Adrenal gland (tissue), 12 donors: Measurements from ENCODE around the gene RNF151. TPM values are rescaled to one million over a fixed set of nuclear protein-coding genes. Genes with fewer than 3 reads are reported as not detected.

Experiments used
- DNase-seq, 7 donors: peaks; one replicate each; pipeline ENCODE4 v3.0.0-alpha.2; 2019 to 2020
- H3K27ac ChIP-seq, 5 donors: fragments of 200-600 bp; sonication (generic) in 4 of 5; 1 replicate in 3 of 5; 2 replicates in 2 of 5; pipeline versions ENCODE4 v1.5.1 to v1.8.0; 2016 to 2020; ENCODE audit warnings: mild to moderate bottlenecking in 1 of 5
- H3K27me3 ChIP-seq: fragments of 200-600 bp; 2 replicates; pipeline ENCODE4 v1.8.0; 2021
- H3K36me3 ChIP-seq, 2 donors: fragments of 200-600 bp; replicated peaks in 1 of 2; 1 replicate in 1 of 2; 2 replicates in 1 of 2; pipeline versions ENCODE4 v1.5.1 to v1.8.0; 2018 to 2022
- H3K4me1 ChIP-seq, 2 donors: fragments of 200-600 bp; replicated peaks in 1 of 2; 1 replicate in 1 of 2; 2 replicates in 1 of 2; pipeline versions ENCODE4 v1.5.1 to v1.8.0; 2018 to 2021
- H3K4me3 ChIP-seq, 4 donors: fragments of 200-600 bp; sonication (generic) in 3 of 4; one replicate each; pipeline ENCODE4 v1.5.1; 2016 to 2018
- H3K9me3 ChIP-seq, 3 donors: fragments of 200-600 bp; sonication (generic) in 1 of 3; replicated peaks in 1 of 3; 1 replicate in 2 of 3; 2 replicates in 1 of 3; pipeline versions ENCODE4 v1.5.1 to v1.8.0; 2016 to 2021
- CTCF ChIP-seq, 6 experiments: fragments of 450-650 bp in 4 of 6; fragments of 200-600 bp in 2 of 6; sonication (generic) in 1 of 6; IDR thresholded peaks; 1 replicate in 5 of 6; 2 replicates in 1 of 6; pipeline versions ENCODE4 v1.5.1 to v1.8.0; 2016 to 2021; ENCODE audit warnings: antibody characterized with exemption in 6 of 6, mild to moderate bottlenecking in 2 of 6, moderate library complexity in 1 of 6
- POLR2A ChIP-seq, 2 donors: fragments of 450-650 bp; IDR thresholded peaks; one replicate each; pipeline ENCODE4 v1.6.1; 2017; ENCODE audit warnings: antibody characterized with exemption in 2 of 2, mild to moderate bottlenecking in 2 of 2, moderate library complexity in 1 of 2
- WGBS, 4 donors: extraction: QIAGEN DNeasy Blood & Tissue Kit in 2 of 4; methylation state at CpG; one replicate each; pipeline versions ENCODE4 v1.1.5 to v1.1.7; 2013 to 2017; 5-methylcytosine and 5-hydroxymethylcytosine counted together
- intact Hi-C, 2 donors: fragments of 100-400 bp; cut with DNase I; formaldehyde crosslinking; loops; one replicate each; pipeline versions ENCODE4 v1.14.1 to v1.15.0; 2022 to 2023
- polyA plus RNA-seq, 3 donors: library from polyadenylated mRNA; stranded (reverse); fragments of 200-250 nt in 2 of 3; fragments of 350-450 nt in 1 of 3; fragmentation: Illumina TruSeq in 1 of 3; extraction: RNeasy Lipid Tissue Mini Kit (QIAGEN cat#74804) in 1 of 3; gene quantifications; one replicate each; pipeline ENCODE4 v1.2.3, GENCODE V29; 2013 to 2014
- total RNA-seq, 9 donors: library from RNA; depleted of rRNA in 4 of 9; stranded (reverse); fragments of >200 nt in 4 of 9; fragments of 120-200 nt in 1 of 9; fragmentation: NEBNext Ultra II Directional in 1 of 9; extraction: Animal tissue kit (Norgen Biotek cat#: 25700) in 1 of 9; gene quantifications; one replicate each; pipeline versions ENCODE4 v1.1.0 to v1.2.4, GENCODE V29; 2013 to 2023
- donor health status: healthy with polysubstance abuse.
- donor health status: Bipolar disorder and iron deficiency.
- donor health status: DM: yes; HTN: yes; CAD: no.
- donor health status: DM: no; HTN: no; CAD: no.
- donor health status: DM: no; HTN: no; CAD: no.
- donor health status: DM: yes; HTN: yes; CAD: no.

Gene RNF151
- total and polyA plus RNA-seq, 12 donors = 0.20 to 0.64 (median 0.47) TPM; not detected in 9

DNA sequence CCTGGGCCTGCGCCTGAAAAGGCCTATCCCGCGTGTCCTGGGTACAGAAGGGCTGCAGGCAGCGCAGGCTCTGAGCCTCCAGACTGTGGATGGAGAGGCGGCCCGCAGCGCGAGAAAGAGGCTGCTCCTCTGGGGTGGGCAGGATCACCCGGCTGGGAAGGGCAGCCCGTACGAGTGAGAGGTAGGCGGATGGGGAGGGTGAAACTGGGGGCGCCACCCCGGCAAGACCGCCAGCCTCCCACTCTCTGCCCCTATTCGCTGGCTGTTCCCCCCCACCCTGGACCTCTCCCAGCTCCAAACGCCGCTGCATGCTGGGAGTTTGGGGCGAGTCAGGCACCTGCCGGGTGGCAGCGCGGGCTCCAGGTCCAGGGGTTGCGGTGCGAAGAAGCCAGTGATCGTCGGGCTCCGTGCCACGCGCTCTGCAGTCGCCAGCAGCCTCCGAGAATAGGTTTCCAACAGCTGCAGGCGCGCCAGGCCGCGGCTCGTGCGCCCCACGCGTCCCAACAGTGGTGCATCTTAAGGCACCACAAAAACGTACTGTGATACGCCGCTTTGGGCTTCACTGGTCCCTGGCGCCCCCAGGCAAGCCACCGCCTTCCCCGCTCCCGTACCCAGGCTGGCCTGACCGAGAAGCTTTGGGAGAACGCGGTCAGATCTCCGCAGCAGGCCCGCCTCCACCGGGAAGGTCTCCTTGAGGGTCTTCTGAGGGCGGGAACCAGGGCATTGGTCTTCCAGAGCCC, 13.5 kb downstream of the RNF151 start:
- Histone ChIP-seq H3K9me3 (no peaks in the 10 kb centered on the region), H3K27me3 (peaks cover 26% of the 10 kb centered on the region), H3K36me3 (peaks cover 0 to 36% of the 10 kb centered on the region in 2 donors), H3K27ac (no peak overlapping the region), H3K4me1 (peaks cover 0 to 16% of the 10 kb centered on the region in 2 donors), H3K4me3 (no peak overlapping the region)
- 5 to 19% (median 9%) methylated on average over 14 to 53 of the region's 53 CpGs for WGBS, 4 donors
- intact Hi-C loops = no loop called here
- TF ChIP-seq CTCF (IDR thresholded peaks at IDR 0.05) = no peak
- TF ChIP-seq POLR2A (IDR thresholded peaks at IDR 0.05) = no peak
- DNase-seq = no peak

DNA sequence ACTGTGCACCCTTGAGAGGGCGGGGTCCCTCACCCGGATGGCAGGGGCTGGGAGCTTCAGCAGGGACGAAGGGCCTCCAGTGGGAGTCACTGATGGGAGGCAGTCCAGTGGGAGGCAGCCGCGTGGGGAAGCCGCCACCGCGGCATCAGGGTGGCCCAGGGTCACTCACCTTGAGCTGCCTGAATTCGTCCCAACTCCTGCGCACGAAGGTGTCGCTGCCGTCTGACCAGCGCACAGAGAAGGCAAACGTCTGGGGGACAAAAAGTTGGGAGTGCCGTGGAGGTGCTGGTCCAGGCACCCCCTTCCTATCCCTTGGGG, 14.1 kb downstream of the RNF151 start:
- H3K9me3 ChIP-seq = no peaks in the 10 kb centered on the region
- 14 to 35% (median 21%) methylated on average over 9 to 16 of the region's 16 CpGs; no CpG with 5 or more reads in 1 of the 4 donors for WGBS, 4 donors
- peaks cover 0 to 36% of the 10 kb centered on the region in 2 donors for H3K36me3 ChIP-seq
- TF ChIP-seq POLR2A (IDR thresholded peaks at IDR 0.05) (no peak), CTCF (IDR thresholded peaks at IDR 0.05) (no peak)
- peaks cover 0 to 18% of the 10 kb centered on the region in 2 donors for H3K4me1 ChIP-seq
- H3K27ac ChIP-seq = no peak overlapping the region
- no peak overlapping the region for H3K4me3 ChIP-seq
- no peak for DNase-seq
- intact Hi-C loops = no loop called here
- peaks cover 26% of the 10 kb centered on the region for H3K27me3 ChIP-seq

- TF ChIP-seq CTCF (IDR thresholded peaks at IDR 0.05) (no peak), POLR2A (IDR thresholded peaks at IDR 0.05) (no peak)
- Histone ChIP-seq H3K36me3 (peaks cover 0 to 36% of the 10 kb centered on the region in 2 donors), H3K4me3 (no peak within 1 kb of the TSS), H3K9me3 (no peaks in the 10 kb centered on the region), H3K4me1 (peaks cover 0 to 18% of the 10 kb centered on the region in 2 donors), H3K27ac (no peak within 1 kb of the TSS), H3K27me3 (peaks cover 26% of the 10 kb centered on the region)
- DNase-seq = no peak
- 29 to 48% (median 38%) methylated on average over 3 to 6 of the region's 6 CpGs for WGBS, 4 donors
- intact Hi-C loops = no loop called here
These were observed 14.8 kb downstream of the RNF151 start, which contains the start of gene NOXO1 for GRCh38 chr16:1981398-1981836. Gene NOXO1, minus strand, starts transcription at chr16:1981469. Its CDS starts 290 bp downstream, at chr16:1981179.

DNA sequence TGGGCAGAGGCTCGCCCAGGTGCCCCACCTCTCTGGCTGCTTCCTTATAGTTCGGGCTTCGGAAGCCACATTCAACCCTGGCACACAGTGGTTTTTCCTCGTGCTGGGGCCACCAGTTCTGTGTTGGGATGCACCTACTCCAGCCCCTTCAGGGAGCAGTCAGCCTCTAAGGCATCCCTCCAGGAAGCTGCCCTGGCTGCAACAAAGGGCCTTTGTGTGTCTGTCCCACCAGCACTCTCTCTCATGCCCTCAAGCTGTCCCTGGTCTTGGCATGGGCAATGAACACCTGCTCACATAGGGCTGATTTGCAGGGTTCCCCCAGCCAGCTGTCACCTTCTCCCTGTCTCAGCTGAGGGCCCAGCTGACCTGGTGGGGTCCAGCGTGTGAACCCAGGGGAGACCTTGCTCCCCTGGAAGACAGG, 15.4 kb downstream of the RNF151 start:
- DNase-seq = no peak
- no peak for TF ChIP-seq POLR2A (IDR thresholded peaks at IDR 0.05)
- no peak for TF ChIP-seq CTCF (IDR thresholded peaks at IDR 0.05)
- H3K4me1 ChIP-seq = peaks cover 0 to 18% of the 10 kb centered on the region in 2 donors
- peaks cover 0 to 36% of the 10 kb centered on the region in 2 donors for H3K36me3 ChIP-seq
- intact Hi-C loops = no loop called here
- peaks cover 26% of the 10 kb centered on the region for H3K27me3 ChIP-seq
- H3K4me3 ChIP-seq = no peak overlapping the region
- 54 to 72% (median 65%) methylated on average over 4 to 5 of the region's 5 CpGs for WGBS, 4 donors
- H3K9me3 ChIP-seq = no peaks in the 10 kb centered on the region
- H3K27ac ChIP-seq = no peak overlapping the region
